MCF 10A (cell line): ENCODE measurements around the gene NFX1. TPM values are rescaled to one million over a fixed set of nuclear protein-coding genes. Genes with fewer than 3 reads are reported as not detected.

Source experiments
- BruUV-seq: library from RNA; stranded (reverse); fragments of 400-500 nt; replicated peaks from 2 replicates; lab custom pipeline; 2021; lab: Mats Ljungman, UMichigan
- CTCF ChIA-PET: fragments of 300-600 bp; sonication (Branson Sonifier 250); formaldehyde crosslinking; extraction: SDS; loops from one replicate; lab custom pipeline; 2021; ENCODE audit warnings: antibody characterized with exemption, inconsistent platforms; lab: Yijun Ruan, JAX
- POLR2A ChIA-PET: fragments of 300-600, 350-650 bp; sonication (Branson Sonifier 250); formaldehyde crosslinking; extraction: SDS; loops from one replicate; lab custom pipeline; 2020; ENCODE audit warnings: antibody characterized with exemption, inconsistent platforms; lab: Yijun Ruan, JAX
- DNase-seq: peaks from one replicate; pipeline ENCODE4 v3.0.0-alpha.2; 2018; ENCODE audit not compliant: unreplicated experiment
- H3K27ac Mint-ChIP-seq: one replicate; pipeline ENCODE4 v1.8.0; 2022; ENCODE audit warnings: mild to moderate bottlenecking, low read depth, mixed read lengths; ENCODE audit not compliant: unreplicated experiment
- H3K27me3 Mint-ChIP-seq: one replicate; pipeline ENCODE4 v1.8.0; 2022; ENCODE audit warnings: mixed read lengths; ENCODE audit not compliant: insufficient read depth, unreplicated experiment
- H3K36me3 Mint-ChIP-seq: one replicate; pipeline ENCODE4 v1.8.0; 2022; ENCODE audit warnings: mild to moderate bottlenecking, moderate library complexity, mixed read lengths; ENCODE audit not compliant: insufficient read depth, unreplicated experiment
- H3K4me1 Mint-ChIP-seq: one replicate; pipeline ENCODE4 v1.8.0; 2022; ENCODE audit warnings: mixed read lengths; ENCODE audit not compliant: insufficient read depth, unreplicated experiment
- H3K4me3 Mint-ChIP-seq: one replicate; pipeline ENCODE4 v1.8.0; 2022; ENCODE audit warnings: mild to moderate bottlenecking, moderate library complexity, mixed read lengths; ENCODE audit not compliant: unreplicated experiment
- H3K9me3 Mint-ChIP-seq: one replicate; pipeline ENCODE4 v1.8.0; 2022; ENCODE audit warnings: mixed read lengths; ENCODE audit not compliant: unreplicated experiment
- intact Hi-C: fragments of 100-400 bp; cut with micrococcal nuclease; formaldehyde crosslinking; loops from 2 replicates; pipeline ENCODE4 v1.14.1; 2022
- total RNA-seq: library from RNA; stranded (reverse); gene quantifications from 2 replicates; pipeline ENCODE4 v1.2.3, GENCODE V29; 2022
- TF ChIP-seq, protein P1 (sequence below): fragments of 200-600 bp; IDR thresholded peaks from one replicate; pipeline ENCODE4 v1.8.0; 2022; ENCODE audit warnings: antibody characterized with exemption, mild to moderate bottlenecking; ENCODE audit not compliant: unreplicated experiment

Gene NFX1
- total RNA-seq, 1 experiment from 2014 or later = 78.5 TPM

DNA sequence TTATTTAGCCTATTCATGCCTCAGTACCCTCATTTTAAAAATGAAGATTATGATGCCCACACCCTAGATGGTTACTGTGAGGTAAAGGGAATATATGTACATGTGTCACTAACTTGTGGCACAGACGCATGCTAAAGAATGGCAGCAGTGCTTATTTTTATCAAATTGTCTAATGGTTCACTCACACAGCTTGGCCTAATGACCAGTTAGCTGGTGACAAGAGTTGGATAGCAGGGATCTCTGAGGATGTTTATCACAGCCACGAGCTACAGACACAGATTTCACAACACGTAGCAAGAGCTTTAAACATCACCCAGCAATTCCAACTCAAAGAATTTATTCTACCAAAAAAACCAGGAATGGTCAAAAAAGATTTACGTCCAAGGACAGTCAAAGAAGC lies 33.0 kb upstream of the NFX1 start:
- no peaks in the 10 kb centered on the region for H3K9me3 Mint-ChIP-seq
- intact Hi-C loops = no loop called here
- ChIA-PET CTCF (interaction anchor here (0.7 to 1.1 kb wide), 2 partner anchors 10 to 22 kb away, joined by 3 read pairs; no protein-coding TSS in a partner anchor), POLR2A (interaction anchor here (13.7 kb wide), 1 partner anchor 21 kb away, joined by 259 read pairs; the partner anchor contains the start of gene SPINK4)
- H3K36me3 Mint-ChIP-seq = peaks cover 97% of the 10 kb centered on the region
- BruUV-seq = no TSS peak
- H3K27ac Mint-ChIP-seq = no peak overlapping the region
- H3K27me3 Mint-ChIP-seq = no peaks in the 10 kb centered on the region
- no peak for DNase-seq
- H3K4me1 Mint-ChIP-seq = peaks cover 27% of the 10 kb centered on the region
- TF ChIP-seq, protein P1, sequence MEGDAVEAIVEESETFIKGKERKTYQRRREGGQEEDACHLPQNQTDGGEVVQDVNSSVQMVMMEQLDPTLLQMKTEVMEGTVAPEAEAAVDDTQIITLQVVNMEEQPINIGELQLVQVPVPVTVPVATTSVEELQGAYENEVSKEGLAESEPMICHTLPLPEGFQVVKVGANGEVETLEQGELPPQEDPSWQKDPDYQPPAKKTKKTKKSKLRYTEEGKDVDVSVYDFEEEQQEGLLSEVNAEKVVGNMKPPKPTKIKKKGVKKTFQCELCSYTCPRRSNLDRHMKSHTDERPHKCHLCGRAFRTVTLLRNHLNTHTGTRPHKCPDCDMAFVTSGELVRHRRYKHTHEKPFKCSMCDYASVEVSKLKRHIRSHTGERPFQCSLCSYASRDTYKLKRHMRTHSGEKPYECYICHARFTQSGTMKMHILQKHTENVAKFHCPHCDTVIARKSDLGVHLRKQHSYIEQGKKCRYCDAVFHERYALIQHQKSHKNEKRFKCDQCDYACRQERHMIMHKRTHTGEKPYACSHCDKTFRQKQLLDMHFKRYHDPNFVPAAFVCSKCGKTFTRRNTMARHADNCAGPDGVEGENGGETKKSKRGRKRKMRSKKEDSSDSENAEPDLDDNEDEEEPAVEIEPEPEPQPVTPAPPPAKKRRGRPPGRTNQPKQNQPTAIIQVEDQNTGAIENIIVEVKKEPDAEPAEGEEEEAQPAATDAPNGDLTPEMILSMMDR = no peak
- no peak overlapping the region for H3K4me3 Mint-ChIP-seq

DNA sequence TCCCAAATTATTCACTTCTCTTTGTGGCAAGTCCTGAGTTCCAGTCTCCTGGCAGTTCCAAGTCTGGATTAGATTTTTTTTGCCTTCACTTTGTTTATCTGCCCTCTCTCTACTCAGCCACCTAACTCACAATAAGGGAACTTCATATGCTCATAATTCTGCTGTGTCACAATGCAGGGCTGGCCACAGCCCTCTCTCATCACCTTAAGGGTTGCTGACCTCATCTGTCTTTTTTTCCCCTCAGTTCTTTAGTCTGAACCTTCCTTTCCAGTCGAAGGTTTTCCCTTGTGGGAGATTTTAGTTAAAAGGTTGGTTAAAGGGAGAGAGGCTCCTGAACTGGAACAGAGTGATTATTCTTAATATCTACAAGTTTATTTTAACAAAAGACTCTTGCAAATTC lies 29.9 kb upstream of the NFX1 start:
- H3K36me3 Mint-ChIP-seq = peaks cover 81% of the 10 kb centered on the region
- peak overlapping the region; percentile 3 for H3K4me3 Mint-ChIP-seq
- TF ChIP-seq, protein P1 = no peak
- no peaks in the 10 kb centered on the region for H3K9me3 Mint-ChIP-seq
- TSS peak; percentile 0 for BruUV-seq
- peaks cover 28% of the 10 kb centered on the region for H3K4me1 Mint-ChIP-seq
- H3K27ac Mint-ChIP-seq = peak overlapping the region; percentile 59
- POLR2A ChIA-PET = interaction anchor here (0.9 to 13.7 kb wide), 2 partner anchors 24 to 34 kb away, joined by 3 to 259 read pairs; partner anchors contain the start of gene SPINK4
- intact Hi-C loops = no loop called here
- H3K27me3 Mint-ChIP-seq = no peaks in the 10 kb centered on the region
- DNase-seq = no peak
- CTCF ChIA-PET = no interaction called here

DNA sequence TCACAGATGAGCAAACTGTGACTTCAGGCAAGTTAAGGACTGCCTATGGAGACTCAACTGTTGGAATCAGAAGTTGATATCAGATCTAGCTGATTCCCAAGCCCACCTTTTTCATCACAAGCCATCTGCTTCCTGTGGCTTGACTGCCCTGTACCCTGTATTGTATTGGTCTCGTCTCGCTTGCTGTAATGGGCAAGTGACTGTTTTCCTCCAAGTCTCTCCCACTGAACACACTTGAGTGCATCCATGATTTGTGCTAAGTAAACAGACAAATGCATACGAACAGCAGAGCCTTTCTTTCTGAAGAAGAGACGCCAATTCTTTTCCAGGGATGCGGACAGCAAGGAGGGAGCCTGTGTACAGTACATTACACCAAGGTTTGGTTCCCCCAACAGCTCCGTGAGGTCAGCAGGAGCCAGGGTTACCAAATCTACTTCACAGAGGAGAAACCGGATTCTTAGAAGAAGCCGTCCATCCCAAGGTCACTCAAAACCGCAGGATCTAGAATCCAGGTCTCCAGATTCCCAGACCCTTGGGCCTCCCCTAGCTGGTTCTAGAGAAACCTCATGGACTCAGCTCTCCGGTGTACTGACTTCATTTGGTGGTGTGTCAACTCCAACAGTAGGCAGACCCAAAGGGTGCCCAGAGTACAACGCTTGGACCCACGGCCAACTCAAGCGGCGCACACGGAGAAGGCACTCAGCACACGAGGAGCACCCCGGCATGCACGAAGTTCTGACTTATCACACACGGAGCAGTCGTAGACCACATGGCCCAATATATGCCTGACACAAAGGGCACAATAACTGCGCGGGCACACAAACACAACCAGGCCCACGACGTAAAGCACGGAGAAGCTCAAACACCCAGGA lies 26.9 kb upstream of the NFX1 start:
- peaks cover 40% of the 10 kb centered on the region for H3K4me1 Mint-ChIP-seq
- TF ChIP-seq, protein P1 = no peak
- ChIA-PET POLR2A (interaction anchor here (0.6 to 7.9 kb wide), 20 partner anchors 10 to 239 kb away, joined by 3 to 387 read pairs (median 7); partner anchors contain the start of genes B4GALT1, DNAJA1, NFX1 and NOL6), CTCF (interaction anchor here (0.6 to 4.8 kb wide), 9 partner anchors 9 to 153 kb away, joined by 3 to 30 read pairs (median 5); no protein-coding TSS in a partner anchor)
- H3K27me3 Mint-ChIP-seq = no peaks in the 10 kb centered on the region
- peak overlapping the region; percentile 99 for H3K4me3 Mint-ChIP-seq
- H3K36me3 Mint-ChIP-seq = peaks cover 72% of the 10 kb centered on the region
- peak; percentile 27 for DNase-seq
- H3K27ac Mint-ChIP-seq = peak overlapping the region; percentile 95
- no peaks in the 10 kb centered on the region for H3K9me3 Mint-ChIP-seq
- intact Hi-C loops = loop anchor here (1.0 to 2.0 kb wide), 6 partner anchors 27 to 187 kb away; partner anchors contain the start of genes NFX1 and SMU1
- BruUV-seq = no TSS peak
